Coronary artery (tissue), 2 donors: ENCODE data around the gene PRKN.

Experiments
- DNase-seq: peaks from one replicate; pipeline ENCODE4 v3.0.0-alpha.2; 2017; ENCODE audit warnings: low spot score
- H3K27ac ChIP-seq, 2 donors: fragments of 200-600 bp; sonication (generic); one replicate each; pipeline ENCODE4 v1.5.1; 2016 to 2019
- H3K4me3 ChIP-seq: fragments of 200-600 bp; sonication (generic); 2 replicates; pipeline ENCODE4 v1.5.1; 2016; ENCODE audit warnings: mild to moderate bottlenecking, moderate library complexity
- CTCF ChIP-seq: fragments of 200-600 bp; sonication (generic); IDR thresholded peaks from one replicate; pipeline ENCODE4 v1.5.1; 2019; ENCODE audit warnings: antibody characterized with exemption

PRKN gene

GRCh38 chr6:162234631-162235030 lies 492.9 kb downstream of the PRKN start:
- no peak for DNase-seq
- no peak overlapping the region for H3K4me3 ChIP-seq
- TF ChIP-seq CTCF: no peak

GRCh38 chr6:162230147-162230752 lies 497.3 kb downstream of the PRKN start:
- no peak for DNase-seq
- no peak for TF ChIP-seq CTCF

More at GRCh38 chr6:162234631-162235030, 492.9 kb downstream of the PRKN start:
- no peak overlapping the region for H3K27ac ChIP-seq

GRCh38 chr6:162229093-162229492 lies 498.5 kb downstream of the PRKN start:
- no peak for TF ChIP-seq CTCF
- Histone ChIP-seq H3K4me3 (no peak overlapping the region), H3K27ac (no peak overlapping the region)
- no peak for DNase-seq

More at GRCh38 chr6:162230147-162230752, 497.3 kb downstream of the PRKN start:
- Histone ChIP-seq H3K27ac (no peak overlapping the region), H3K4me3 (no peak overlapping the region)

GRCh38 chr6:162226803-162227202 lies 500.8 kb downstream of the PRKN start:
- Histone ChIP-seq H3K4me3 (no peak overlapping the region), H3K27ac (no peak overlapping the region)
- DNase-seq: no peak
- TF ChIP-seq CTCF: no peak

- Histone ChIP-seq H3K4me3 (no peak overlapping the region), H3K27ac (no peak overlapping the region)
- no peak for DNase-seq
- TF ChIP-seq CTCF: no peak
Measured at GRCh38 chr6:162222521-162222920, 505.0 kb downstream of the PRKN start.

- no peak for TF ChIP-seq CTCF
- no peak overlapping the region for H3K4me3 ChIP-seq
- no peak overlapping the region for H3K27ac ChIP-seq
- no peak for DNase-seq
Measured at GRCh38 chr6:162220876-162221275, 506.7 kb downstream of the PRKN start.

- H3K27ac ChIP-seq: no peak overlapping the region
- TF ChIP-seq CTCF: no peak
- no peak for DNase-seq
Measured at GRCh38 chr6:162219266-162219665, 508.3 kb downstream of the PRKN start.

More at GRCh38 chr6:162219266-162219665, 508.3 kb downstream of the PRKN start:
- H3K4me3 ChIP-seq: no peak overlapping the region
